HepG2 (cell line): Measurements from ENCODE around the gene RGS19. TPM values are rescaled to one million over a fixed set of nuclear protein-coding genes. Genes with fewer than 3 reads are reported as not detected.

Source experiments
- CAMTA2 ChIP-seq: sonication (generic); formaldehyde crosslinking; IDR thresholded peaks from 2 replicates; pipeline ENCODE4 v1.4.0; 2020; ENCODE audit warnings: mild to moderate bottlenecking, missing genetic modification reagents, borderline replicate concordance
- KDM5A ChIP-seq: fragments of 200-600 bp; sonication (generic); IDR thresholded peaks from 2 replicates; pipeline ENCODE4 v1.7.0; 2018; ENCODE audit warnings: antibody characterized with exemption, mild to moderate bottlenecking, low read length, borderline replicate concordance
- MEIS2 ChIP-seq: sonication (generic); formaldehyde crosslinking; IDR thresholded peaks from 2 replicates; pipeline ENCODE4 v1.9.0; 2021; ENCODE audit warnings: mild to moderate bottlenecking, missing genetic modification reagents
- NRL ChIP-seq: sonication (generic); formaldehyde crosslinking; IDR thresholded peaks from 2 replicates; pipeline ENCODE4 v1.5.0; 2020; ENCODE audit warnings: missing genetic modification reagents, mild to moderate bottlenecking, moderate library complexity, borderline replicate concordance
- SAP130 ChIP-seq: IDR thresholded peaks from 2 replicates; pipeline ENCODE4 v1.6.1; 2016; ENCODE audit warnings: low read depth
- SPEN ChIP-seq: sonication (generic); formaldehyde crosslinking; IDR thresholded peaks from 2 replicates; pipeline ENCODE4 v1.5.1; 2020; ENCODE audit warnings: low read depth, mild to moderate bottlenecking, missing genetic modification reagents
- YEATS4 ChIP-seq: sonication (generic); formaldehyde crosslinking; IDR thresholded peaks from 2 replicates; pipeline ENCODE4 v1.4.0; 2020; ENCODE audit warnings: missing genetic modification reagents, borderline replicate concordance
- ZFP82 ChIP-seq: sonication (generic); formaldehyde crosslinking; IDR thresholded peaks from 2 replicates; pipeline ENCODE4 v1.5.1; 2020; ENCODE audit warnings: mild to moderate bottlenecking, missing genetic modification reagents, borderline replicate concordance
- ZNF138 ChIP-seq: sonication (generic); formaldehyde crosslinking; IDR thresholded peaks from 2 replicates; pipeline ENCODE4 v1.5.0; 2020; ENCODE audit warnings: mild to moderate bottlenecking, low read depth, missing genetic modification reagents
- ZNF160 ChIP-seq: sonication (generic); formaldehyde crosslinking; IDR thresholded peaks from 2 replicates; pipeline ENCODE4 v1.8.0; 2022; ENCODE audit warnings: mild to moderate bottlenecking, inconsistent platforms, missing genetic modification reagents
- ZNF232 ChIP-seq: sonication (generic); formaldehyde crosslinking; IDR thresholded peaks from 2 replicates; pipeline ENCODE4 v1.4.0; 2020; ENCODE audit warnings: missing genetic modification reagents, borderline replicate concordance
- ZNF354B ChIP-seq: sonication (generic); formaldehyde crosslinking; IDR thresholded peaks from 2 replicates; pipeline ENCODE4 v1.8.0; 2022; ENCODE audit warnings: mild to moderate bottlenecking, missing genetic modification reagents
- polyA plus RNA-seq, 8 experiments: library from polyadenylated mRNA; depleted of rRNA in 3 of 8; stranded (reverse) in 7 of 8; unstranded in 1 of 8; fragments of >200 nt; fragmentation: Illumina TruSeq in 4 of 8; extraction: Trizol in 4 of 8; gene quantifications; 2 replicates each; pipeline versions ENCODE4 v1.2.1 to v1.2.3, GENCODE V29; 2011 to 2016; ENCODE audit warnings: low read depth in 4 of 8, missing spikeins in 1 of 8, mixed read lengths in 1 of 8; ENCODE audit not compliant: insufficient read depth in 1 of 8
- total RNA-seq, 5 experiments: library from RNA; depleted of rRNA; stranded (reverse); fragments of >200 nt; fragmentation: Illumina TruSeq; extraction: Trizol; gene quantifications; 2 replicates each; pipeline ENCODE4 v1.2.3, GENCODE V29; 2016; ENCODE audit warnings: low read depth in 1 of 5
- TF ChIP-seq, protein P1 (sequence below): sonication (generic); formaldehyde crosslinking; IDR thresholded peaks from 2 replicates; pipeline ENCODE4 v1.4.0; 2020; ENCODE audit warnings: missing genetic modification reagents, mild to moderate bottlenecking, borderline replicate concordance
- TF ChIP-seq, protein P2 (sequence below): sonication (generic); formaldehyde crosslinking; IDR thresholded peaks from 2 replicates; pipeline ENCODE4 v1.4.0; 2020; ENCODE audit warnings: missing genetic modification reagents, borderline replicate concordance
- TF ChIP-seq, protein P3 (sequence below): sonication (generic); formaldehyde crosslinking; IDR thresholded peaks from 2 replicates; pipeline ENCODE4 v1.9.0; 2022; ENCODE audit warnings: missing genetic modification reagents, mild to moderate bottlenecking, borderline replicate concordance
- TF ChIP-seq, protein P4 (sequence below): sonication (generic); formaldehyde crosslinking; IDR thresholded peaks from 2 replicates; pipeline ENCODE4 v1.4.0; 2020; ENCODE audit warnings: missing genetic modification reagents
- TF ChIP-seq, protein P5 (sequence below): sonication (generic); formaldehyde crosslinking; IDR thresholded peaks from 2 replicates; pipeline ENCODE4 v1.8.0; 2022; ENCODE audit warnings: missing genetic modification reagents, low read depth, mild to moderate bottlenecking, borderline replicate concordance
- TF ChIP-seq, protein P6 (sequence below): sonication (generic); formaldehyde crosslinking; IDR thresholded peaks from 2 replicates; pipeline ENCODE4 v1.8.1; 2023; ENCODE audit warnings: mild to moderate bottlenecking, moderate library complexity, missing genetic modification reagents
- TF ChIP-seq, protein P7 (sequence below): sonication (generic); formaldehyde crosslinking; IDR thresholded peaks from 2 replicates; pipeline ENCODE4 v1.4.0; 2020; ENCODE audit warnings: mild to moderate bottlenecking, missing genetic modification reagents

The RGS19 gene
- total and polyA plus RNA-seq, 2 of the 13 experiments (the other 11 are each of a cell fraction or from before 2014, with no cell fraction given) = 10.7 to 11.9 TPM

DNA sequence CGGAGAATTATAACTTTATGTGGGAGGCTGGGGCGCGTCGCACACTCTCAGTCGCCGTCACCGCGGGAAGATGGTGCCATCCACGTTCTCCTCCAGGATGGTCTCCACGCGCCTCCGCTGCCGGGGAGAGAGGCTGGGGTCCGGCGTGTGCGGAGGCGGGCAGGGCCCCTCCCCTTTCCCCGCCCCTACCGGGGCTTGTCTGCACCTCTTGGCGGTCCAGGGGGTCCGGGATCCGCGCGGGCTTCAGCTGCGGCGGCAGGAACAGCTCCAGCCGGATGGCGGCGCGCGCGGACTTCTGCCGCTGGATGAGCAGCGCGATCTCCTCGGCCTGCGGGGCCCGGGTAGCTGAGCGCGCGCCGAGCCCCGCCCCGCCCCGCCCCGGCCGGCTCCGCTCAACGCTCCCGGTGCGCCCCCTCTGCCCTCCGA lies 4.1 kb upstream of the RGS19 start (continued):
- TF ChIP-seq, protein P1, sequence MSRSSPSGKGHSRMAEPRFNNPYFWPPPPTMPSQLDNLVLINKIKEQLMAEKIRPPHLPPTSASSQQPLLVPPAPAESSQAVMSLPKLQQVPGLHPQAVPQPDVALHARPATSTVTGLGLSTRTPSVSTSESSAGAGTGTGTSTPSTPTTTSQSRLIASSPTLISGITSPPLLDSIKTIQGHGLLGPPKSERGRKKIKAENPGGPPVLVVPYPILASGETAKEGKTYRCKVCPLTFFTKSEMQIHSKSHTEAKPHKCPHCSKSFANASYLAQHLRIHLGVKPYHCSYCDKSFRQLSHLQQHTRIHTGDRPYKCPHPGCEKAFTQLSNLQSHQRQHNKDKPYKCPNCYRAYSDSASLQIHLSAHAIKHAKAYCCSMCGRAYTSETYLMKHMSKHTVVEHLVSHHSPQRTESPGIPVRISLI (CRISPR knock-in tag) = no peak
- TF ChIP-seq NRL (CRISPR knock-in tag) = peak; percentile 83; the same call in 1 of the 2 replicates
- TF ChIP-seq ZNF138 (CRISPR knock-in tag) = 0 out of 2 replicates have a peak, but pooled peaks have one; percentile 7
- TF ChIP-seq SAP130 = peak; percentile 35; the same call in 1 of the 2 replicates
- TF ChIP-seq ZFP82 (CRISPR knock-in tag) = peak; percentile 69; the same call in 1 of the 2 replicates
- TF ChIP-seq, protein P2, sequence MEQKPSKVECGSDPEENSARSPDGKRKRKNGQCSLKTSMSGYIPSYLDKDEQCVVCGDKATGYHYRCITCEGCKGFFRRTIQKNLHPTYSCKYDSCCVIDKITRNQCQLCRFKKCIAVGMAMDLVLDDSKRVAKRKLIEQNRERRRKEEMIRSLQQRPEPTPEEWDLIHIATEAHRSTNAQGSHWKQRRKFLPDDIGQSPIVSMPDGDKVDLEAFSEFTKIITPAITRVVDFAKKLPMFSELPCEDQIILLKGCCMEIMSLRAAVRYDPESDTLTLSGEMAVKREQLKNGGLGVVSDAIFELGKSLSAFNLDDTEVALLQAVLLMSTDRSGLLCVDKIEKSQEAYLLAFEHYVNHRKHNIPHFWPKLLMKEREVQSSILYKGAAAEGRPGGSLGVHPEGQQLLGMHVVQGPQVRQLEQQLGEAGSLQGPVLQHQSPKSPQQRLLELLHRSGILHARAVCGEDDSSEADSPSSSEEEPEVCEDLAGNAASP (CRISPR knock-in tag) = peak; percentile 36; the same call in 1 of the 2 replicates
- 0 out of 2 replicates have a peak, but pooled peaks have one; percentile 21 for TF ChIP-seq YEATS4
- no peak for TF ChIP-seq ZNF354B
- no peak for TF ChIP-seq CAMTA2 (CRISPR knock-in tag)
- TF ChIP-seq, protein P3, sequence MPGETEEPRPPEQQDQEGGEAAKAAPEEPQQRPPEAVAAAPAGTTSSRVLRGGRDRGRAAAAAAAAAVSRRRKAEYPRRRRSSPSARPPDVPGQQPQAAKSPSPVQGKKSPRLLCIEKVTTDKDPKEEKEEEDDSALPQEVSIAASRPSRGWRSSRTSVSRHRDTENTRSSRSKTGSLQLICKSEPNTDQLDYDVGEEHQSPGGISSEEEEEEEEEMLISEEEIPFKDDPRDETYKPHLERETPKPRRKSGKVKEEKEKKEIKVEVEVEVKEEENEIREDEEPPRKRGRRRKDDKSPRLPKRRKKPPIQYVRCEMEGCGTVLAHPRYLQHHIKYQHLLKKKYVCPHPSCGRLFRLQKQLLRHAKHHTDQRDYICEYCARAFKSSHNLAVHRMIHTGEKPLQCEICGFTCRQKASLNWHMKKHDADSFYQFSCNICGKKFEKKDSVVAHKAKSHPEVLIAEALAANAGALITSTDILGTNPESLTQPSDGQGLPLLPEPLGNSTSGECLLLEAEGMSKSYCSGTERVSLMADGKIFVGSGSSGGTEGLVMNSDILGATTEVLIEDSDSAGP (CRISPR knock-in tag) = peak; percentile 56; the same call in 1 of the 2 replicates
- TF ChIP-seq, protein P4, sequence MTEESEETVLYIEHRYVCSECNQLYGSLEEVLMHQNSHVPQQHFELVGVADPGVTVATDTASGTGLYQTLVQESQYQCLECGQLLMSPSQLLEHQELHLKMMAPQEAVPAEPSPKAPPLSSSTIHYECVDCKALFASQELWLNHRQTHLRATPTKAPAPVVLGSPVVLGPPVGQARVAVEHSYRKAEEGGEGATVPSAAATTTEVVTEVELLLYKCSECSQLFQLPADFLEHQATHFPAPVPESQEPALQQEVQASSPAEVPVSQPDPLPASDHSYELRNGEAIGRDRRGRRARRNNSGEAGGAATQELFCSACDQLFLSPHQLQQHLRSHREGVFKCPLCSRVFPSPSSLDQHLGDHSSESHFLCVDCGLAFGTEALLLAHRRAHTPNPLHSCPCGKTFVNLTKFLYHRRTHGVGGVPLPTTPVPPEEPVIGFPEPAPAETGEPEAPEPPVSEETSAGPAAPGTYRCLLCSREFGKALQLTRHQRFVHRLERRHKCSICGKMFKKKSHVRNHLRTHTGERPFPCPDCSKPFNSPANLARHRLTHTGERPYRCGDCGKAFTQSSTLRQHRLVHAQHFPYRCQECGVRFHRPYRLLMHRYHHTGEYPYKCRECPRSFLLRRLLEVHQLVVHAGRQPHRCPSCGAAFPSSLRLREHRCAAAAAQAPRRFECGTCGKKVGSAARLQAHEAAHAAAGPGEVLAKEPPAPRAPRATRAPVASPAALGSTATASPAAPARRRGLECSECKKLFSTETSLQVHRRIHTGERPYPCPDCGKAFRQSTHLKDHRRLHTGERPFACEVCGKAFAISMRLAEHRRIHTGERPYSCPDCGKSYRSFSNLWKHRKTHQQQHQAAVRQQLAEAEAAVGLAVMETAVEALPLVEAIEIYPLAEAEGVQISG (CRISPR knock-in tag) = peak; percentile 74; the same call in 1 of the 2 replicates
- peak; percentile 46; the same call in 1 of the 2 replicates for TF ChIP-seq SPEN (CRISPR knock-in tag)
- TF ChIP-seq, protein P5, sequence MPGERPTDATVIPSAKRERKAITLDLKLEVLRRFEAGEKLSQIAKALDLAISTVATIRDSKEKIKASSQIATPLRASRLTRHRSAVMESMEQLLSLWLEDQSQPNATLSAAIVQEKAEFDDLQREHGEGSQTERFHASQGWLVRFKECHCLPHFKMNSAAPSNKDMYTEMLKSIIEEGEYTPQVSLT (CRISPR knock-in tag) = no peak
- 0 out of 2 replicates have a peak, but pooled peaks have one; percentile 18 for TF ChIP-seq ZNF160 (CRISPR knock-in tag)
- TF ChIP-seq, protein P6, sequence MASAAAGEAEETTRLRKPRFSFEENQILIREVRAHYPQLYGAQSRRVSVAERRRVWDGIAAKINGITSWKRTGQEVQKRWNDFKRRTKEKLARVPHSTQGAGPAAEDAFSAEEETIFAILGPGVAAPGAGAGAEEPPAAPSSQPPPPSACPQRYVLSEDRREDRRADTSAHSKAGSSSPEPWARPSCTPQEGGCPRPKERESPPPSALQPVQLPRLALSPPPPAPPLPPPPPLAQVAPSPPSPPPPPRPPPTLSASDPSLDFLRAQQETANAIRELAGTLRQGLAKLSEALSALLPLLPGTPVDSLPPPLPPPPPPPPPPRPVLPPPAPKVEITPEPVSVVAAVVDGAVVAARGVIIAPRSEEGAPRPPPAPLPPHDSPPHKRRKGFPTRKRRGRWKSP (CRISPR knock-in tag) = no peak
- TF ChIP-seq MEIS2 (CRISPR knock-in tag) = 0 out of 2 replicates have a peak, but pooled peaks have one; percentile 8
- TF ChIP-seq, protein P7, sequence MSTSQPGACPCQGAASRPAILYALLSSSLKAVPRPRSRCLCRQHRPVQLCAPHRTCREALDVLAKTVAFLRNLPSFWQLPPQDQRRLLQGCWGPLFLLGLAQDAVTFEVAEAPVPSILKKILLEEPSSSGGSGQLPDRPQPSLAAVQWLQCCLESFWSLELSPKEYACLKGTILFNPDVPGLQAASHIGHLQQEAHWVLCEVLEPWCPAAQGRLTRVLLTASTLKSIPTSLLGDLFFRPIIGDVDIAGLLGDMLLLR = peak; percentile 73; the same call in 1 of the 2 replicates
- TF ChIP-seq ZNF232 = 0 out of 2 replicates have a peak, but pooled peaks have one; percentile 51
- no peak for TF ChIP-seq KDM5A
